ENCODE measurements around the gene NFE2.
"Not testable (repeated sequence)": the region's sequence is repeated elsewhere in the genome, so short reads cannot be mapped to it uniquely, and the experiment has no call there.

Gene NFE2

DNA sequence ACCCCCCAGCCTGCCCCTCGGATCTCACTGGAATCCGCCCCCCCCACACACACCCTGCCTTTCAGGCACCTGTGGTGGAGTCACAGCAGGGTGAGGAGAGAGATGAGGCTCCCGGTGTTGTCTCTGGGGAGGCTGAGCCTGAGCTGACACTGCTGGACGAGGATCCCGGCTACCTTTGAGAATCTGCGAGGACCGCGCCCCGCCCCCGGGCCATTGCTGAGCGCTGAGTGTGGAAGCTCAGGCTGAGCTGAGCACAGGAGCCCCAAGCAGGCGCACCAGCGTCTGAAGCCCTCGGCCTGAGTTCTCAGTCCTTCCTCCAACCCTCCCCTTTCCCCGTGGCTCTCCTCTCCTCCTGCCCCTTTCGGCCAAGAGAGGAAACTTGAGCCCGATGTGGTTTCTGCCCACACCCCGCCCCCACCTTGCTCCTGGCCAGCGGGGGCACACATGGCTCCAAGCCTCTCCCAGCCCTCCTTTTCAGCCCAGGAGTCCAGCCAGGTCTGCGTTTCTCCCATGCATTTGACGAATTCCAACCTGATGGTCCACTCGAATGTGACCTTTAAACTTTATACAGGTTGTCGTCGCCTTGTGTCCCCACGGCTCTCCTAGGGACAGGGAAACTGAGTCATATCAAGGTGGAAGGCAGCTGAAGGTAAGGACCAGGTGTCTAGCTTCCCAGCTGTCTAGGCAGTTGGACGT, at the start of gene NFE2:
TSS of gene NFE2 (minus strand) at position 284 of the 696 bp plus-strand sequence. CDS start 5,767 bp downstream, outside the sequence.
- DNase-seq = no peak

DNA sequence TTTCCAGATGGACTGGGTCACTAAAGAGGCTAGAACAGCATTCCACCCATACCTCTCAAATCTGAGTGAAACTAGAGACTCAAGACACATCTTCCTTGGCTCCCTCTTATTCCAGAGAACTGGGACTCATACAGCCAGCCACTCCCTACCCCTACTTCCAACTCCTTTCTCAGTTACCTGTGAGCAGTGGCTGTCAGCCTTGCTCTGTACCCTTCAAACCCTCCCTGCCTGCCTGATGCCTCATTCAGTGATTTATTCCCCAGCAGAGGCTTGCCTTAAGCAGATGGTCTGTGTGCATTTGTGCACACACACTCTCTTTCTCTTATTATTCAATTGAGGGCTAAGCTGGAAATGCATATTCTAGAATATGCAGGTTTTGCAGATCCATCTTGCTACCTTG, 48.9 kb upstream of the NFE2 start:
- DNase-seq = no peak

DNA sequence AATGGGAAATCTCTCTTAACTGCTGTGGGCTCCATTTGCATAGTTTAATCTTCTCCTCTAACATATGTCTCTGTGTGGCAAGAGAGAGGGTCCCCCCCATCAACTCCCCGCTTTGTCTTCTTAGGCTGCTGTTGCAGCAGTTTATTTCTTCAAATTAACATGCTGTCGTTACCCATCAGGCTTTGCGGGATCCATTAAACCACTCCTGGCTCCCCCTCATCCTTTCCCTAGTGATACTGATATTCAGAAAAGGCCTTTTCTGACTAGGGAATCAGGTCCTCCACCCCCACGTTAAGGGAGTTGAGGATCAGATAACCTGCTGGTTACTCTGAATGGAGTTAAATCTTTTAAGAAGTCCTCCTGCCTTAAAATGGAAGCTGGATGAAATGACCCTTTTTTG, 48.2 kb upstream of the NFE2 start:
- DNase-seq = no peak

DNA sequence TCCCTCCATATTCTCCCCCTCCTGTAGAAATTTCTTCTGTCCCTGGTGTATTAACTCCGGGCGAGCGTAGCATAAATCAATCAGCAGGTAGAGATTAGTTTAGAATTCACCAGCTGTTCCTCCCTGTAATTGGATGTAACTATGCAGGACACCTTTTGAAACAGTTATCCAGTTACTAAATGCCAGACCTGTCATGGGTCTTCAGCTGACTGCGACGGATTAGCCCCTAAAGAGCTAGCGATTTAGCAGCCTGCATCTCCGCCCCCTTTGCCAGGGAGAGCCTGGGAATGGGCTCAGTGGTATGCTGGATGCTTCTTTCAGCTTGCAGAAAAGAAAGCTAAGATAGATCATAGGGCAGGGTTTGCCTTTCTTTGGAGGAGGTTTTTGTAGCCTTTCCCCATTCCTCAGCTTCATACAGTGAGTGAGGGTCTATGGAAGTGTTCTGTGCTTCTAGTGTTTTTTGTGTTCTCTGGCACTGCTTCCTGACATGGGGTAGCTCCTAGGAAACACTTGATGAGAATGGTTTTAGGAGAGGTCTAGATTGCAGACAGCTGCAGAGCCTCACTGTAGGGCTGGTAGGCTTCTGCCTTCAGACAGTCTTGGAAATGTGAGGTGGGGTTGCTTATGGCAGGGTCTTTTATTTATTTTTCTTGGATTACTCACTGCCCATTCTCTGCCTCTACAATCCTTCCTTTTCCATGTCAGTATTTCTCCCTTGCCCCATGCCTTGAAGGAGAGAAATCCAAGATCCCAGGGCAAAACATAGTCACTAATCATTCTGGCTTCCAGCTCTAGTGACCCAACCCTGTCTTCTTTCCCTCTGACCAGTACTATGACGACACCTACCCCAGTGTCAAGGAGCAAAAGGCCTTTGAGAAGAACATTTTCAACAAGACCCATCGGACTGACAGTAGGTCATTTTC, 40.8 kb upstream of the NFE2 start:
- no peak for DNase-seq

DNA sequence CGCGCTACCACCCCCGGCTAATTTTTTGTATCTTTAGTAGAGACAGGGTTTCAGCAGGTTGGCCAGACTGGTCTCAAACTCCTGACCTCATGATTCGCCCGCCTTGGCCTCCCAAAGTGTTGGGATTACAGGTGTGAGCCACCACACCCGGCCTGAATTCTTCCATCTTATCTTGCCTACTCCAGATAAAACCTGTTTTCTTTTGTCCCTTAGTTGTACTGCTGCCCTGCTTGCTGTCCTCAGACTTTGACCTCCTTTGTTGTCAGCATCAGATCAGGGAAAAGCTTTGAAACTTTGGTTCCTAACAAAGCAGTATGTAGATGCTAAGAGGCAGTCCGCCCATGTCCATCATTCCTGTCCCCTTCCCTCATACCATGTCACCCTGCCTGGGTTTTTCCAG, 40.0 kb upstream of the NFE2 start:
- DNase-seq = no peak

DNA sequence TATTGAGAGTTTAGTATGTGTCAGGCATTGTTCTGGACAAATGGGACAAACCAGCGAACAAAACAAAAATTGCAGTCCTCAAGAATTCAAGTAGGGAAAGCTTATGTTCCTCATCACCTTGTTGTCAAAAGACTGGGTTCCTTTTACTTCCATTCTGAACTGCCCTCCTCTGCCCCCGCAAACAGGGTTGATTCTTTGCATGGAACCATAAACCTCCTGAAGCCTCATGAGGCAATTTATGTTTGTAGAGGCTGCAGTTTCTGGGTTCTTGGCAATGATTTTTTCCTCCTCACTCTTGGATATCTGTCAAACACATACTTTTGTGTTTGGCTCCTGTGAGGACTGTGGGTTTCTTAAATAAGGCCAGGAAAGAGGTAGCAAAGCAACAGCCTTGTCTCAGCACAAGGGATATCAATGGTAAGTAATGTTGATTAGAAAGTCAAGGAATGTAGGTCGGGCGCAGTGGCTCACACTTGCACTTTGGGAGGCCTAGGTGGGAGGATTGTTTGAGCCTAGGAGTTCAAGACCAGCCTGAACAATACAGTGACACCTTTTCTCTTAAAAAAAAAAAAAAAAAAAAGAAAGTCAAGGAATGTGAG, 38.0 kb upstream of the NFE2 start:
- DNase-seq = no peak

DNA sequence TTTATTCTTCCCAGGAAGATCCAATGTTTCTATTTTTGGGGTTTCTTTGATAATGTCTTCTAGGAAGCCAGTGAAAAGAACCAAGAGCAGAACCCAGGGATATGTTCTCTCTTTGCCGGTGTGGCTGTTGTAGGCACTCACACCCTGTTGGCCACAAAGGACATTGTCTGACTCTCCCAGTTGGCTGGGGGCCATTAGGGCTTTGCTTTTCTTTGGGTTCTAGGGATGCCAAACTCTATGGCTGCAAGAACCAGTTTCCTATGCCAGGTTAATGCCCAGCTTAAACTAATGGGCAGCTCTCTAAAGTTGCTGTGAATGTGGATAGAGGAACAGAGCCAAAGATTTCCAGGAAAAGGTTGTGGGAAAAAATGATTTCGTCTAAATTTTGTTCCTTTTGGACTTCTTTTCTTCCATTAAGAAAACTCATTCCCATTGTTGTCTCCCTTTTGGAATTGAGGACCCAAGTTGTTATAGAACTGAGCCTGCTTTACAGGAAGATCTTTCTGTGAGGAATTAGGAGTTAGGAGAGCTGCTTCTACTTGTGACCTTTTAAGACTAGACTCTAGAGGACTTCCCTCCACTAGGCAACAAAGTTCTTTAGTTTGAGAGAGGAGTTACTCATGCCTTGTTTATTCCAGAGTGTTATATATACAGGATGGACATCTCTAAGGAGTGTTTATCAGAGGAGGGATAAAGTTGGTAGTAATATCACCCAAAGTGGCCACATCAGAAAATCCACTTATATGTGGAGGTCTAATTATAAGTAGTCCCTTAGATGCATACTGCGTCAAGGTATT, 37.2 kb upstream of the NFE2 start:
- DNase-seq = no peak

DNA sequence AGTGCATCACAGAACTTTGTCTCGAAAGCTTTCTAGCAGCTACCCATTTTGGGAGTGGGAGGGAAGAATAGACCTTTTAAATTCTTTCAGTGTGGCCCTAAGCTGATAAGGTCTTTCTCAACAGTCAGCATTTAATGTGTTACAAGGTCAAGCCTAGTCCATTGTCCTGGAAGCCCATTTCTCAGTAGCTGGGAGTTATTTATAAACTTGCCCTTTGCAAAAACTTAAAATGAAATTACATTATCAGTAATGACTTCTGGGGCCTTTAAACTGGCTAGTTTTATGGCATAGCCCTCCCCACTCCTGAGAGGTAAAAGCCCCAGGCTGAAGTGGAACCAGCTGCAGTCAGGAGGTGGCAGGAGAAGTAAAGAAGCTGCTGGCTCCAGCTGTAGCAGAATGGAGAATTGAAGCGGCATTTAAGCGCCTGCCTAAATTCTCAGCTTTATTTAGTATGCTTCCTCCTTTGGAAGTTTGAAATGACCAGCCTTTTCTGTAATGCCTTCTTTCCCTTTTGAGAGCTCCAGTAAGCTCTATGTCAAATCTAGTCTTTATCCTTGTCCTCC, 36.5 kb upstream of the NFE2 start:
- no peak for DNase-seq

DNA sequence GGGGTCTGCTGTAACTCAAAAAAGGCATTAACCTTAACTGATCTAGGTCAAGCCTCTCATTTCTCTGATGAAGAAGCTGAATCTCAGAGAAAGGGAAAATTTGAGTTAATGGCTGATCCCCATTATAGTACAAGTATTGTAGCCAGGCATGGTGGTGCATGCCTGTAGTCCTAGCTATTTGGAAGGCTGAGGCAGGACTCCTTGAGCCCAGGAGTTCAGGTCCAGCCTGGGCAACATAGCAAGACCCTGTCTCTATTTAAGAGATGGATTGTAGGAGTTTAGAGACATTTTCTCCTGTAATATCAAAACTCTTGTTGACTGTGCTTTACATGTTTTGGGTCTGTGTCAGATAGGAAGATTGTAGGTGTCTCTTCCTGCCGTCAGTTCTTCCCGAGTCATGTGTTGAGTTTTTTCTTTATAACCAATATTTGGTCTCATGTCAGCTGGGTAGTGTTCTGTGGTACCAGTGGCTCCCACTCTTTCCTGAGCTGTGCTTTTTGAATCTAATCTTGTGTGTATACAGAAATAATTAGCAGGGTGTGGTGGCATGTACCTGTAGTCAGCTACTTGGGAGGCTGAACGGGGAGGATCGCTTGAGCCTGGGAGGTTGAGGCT, 32.7 kb upstream of the NFE2 start:
- no peak for DNase-seq

DNA sequence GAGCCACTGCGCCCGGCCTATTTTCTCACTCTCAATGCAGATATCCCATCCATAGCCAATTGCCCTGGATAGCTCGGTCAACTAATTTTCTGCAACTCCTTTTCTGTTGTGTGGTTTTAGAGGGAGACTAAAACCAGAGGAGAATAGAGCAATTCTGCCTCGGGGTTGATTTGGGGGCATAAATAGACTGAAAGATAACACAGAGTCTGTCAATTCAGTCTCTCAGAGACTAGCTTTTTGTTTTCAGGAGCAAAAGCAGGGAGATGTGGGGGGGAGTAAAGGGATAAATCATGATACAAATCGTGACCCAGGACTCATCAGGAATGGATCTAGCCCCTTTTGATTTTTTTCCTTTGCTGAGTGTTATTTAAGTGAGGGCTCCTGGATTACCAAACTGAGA, 30.6 kb upstream of the NFE2 start:
- no peak for DNase-seq

DNA sequence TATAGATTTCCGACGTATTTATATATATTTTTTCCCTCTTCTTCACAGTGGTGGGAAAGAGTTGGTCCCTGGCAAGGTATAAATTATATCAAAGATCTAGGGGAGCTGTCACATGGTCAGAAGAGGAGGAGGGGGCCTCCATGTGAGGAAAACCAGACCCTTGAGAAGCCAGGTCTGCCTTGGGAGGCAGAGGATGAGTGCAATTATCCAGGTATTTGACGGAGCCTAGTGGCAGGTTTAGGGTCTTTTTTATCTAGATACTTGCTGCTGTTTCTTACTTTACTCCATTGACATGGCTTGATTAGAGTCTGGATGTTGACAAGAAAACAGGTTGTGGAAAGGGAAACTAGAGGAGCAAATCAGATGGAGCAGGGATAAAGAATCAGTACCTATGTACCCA, 29.6 kb upstream of the NFE2 start:
- no peak for DNase-seq

DNA sequence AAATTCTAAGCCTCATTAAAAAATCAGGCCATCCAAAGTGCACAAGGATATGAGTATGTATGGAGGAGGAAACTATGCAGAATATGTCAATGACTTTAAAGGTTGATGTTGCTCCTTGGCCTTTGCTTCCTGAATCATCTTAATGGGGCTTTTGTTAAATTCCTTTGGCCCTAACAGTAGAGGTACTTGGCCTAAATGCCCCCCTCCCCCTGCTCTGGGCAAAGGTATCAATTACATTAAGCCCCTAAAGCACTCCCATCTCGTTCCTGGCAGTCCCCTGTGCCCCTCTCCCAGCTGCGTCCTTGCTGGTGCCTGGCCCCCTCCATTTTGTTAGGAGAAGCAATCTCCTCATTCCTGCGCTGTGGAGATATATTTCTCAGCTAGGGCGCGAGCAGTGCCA, 28.9 kb upstream of the NFE2 start:
- no peak for DNase-seq

DNA sequence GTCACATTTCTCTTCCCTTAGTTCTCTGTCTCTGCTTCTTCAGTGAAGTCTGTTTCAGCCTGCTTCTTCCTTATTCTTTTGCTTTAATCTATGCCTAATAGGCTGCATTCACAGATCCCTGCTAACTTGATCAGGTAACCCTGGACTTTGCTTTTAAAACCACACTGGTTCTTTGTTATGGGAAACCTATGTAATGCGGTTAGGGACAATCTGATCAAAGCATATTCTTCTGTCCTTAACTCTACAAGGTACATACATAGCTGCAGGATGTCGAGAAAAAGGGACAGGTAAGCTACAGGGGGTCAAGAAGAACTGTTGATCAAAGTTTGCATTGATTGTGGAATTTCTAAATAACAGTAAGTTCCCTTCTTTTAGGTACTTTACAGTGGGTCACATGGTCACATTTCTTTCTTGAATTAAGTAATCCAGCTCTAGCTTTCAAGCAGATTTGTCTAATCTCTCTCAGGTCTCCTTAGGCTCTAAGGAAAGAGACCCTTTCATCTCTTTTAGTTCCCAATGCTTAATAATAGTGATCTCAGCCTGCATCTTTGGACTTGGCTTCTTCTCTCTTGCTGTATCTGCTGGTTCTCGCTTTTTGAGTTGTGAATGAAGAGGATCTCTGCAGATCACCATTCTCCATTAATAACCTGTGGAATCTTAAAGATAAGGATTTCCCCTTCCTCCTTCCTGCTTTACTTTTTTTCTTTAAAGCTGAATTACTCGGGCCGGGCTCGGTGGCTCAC, 28.0 kb upstream of the NFE2 start:
- DNase-seq = no peak

DNA sequence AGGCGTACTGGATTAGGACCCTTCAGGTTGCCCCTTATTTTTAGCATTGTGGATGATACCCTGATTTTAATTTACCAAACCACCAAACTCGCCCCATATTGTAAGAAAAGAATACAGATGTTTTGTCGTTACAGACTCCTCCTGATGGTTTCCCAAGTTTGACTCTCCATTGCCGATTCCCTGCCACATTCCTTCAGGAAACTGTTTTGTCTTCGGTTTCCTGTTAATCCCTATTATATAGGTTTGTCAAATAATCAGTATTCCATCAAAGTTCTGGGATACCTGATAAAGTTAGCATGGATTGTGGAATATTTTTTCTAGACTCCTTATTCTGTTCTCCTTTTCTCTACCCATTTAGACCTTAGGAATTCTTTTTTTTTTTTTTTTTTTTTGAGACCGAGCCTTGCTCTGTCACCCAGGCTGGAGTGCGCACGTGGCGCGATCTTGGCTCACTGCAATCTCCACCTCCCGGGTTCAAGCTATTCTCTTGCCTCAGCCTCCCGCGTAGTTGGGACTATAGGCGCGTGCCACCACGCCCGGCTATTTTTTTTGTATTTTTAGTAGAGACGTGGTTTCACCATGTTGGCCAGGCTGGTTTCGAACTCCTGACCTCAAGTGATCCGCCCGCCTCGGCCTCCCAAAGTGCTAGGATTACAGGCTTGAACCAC, 24.8 kb upstream of the NFE2 start:
- DNase-seq = not testable (repeated sequence)

DNA sequence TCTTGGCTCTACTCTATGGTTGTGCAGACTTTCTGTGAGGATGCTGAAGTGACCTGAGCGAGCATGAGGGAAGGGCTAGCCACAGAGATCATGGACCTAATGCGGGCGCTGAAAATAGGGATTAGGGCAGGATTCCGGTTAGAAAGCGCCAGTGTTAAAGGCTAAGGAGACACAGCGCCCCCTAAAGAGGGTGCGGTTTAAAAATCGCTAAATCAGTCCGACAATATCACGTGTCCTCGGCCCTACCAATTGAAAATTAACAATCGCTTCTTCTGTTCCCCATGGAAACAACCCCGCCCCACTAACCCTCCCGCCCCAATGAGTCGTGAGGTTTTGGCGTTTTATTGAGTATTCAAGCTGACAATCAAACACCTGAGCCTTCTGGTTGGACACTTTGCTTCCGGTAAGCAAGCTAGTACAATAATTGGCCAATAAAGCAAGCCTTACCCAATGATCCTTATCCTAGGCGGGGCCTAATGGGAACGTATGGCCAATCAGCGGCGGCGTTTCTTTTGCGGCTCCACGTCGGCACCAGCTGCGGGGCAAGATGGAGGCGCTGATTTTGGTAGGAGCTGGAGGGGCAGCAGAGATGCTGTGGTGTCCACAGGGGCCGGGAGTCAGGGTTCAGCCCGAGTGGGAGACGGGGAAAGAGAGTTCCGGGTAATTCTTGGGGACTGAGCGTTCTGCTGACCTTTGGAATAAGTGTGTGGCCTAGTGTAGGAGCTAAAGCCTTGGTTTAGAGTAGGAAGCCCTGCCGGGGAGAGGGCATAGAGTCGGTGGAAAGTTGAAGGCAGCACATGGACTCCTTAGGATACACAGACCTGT, 24.0 kb upstream of the NFE2 start, which contains the start of gene COPZ1:
TSS of gene COPZ1 (plus strand) at position 515 of the 825 bp plus-strand sequence. CDS start at position 548, 33 bp downstream.
- DNase-seq = peak; percentile 99

DNA sequence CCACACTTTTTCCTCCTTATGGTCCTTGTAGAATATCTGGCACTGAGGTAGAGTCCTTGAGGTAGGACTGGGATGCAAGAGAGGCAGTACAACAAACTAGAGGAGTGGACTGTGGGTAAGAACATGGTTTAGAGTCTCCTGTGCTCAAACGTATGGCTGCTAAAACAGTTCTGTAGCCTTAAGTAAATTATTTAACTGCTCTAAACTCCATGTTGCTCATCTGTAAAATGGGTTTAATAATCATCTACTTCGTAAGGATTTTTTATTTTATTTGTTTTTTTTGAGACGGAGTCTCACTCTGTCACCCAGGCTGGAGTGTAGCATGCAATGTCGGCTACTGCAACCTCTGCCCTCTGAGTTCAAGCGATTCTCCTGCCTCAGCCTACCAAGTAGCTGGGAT, 20.5 kb upstream of the NFE2 start:
- no peak for DNase-seq

DNA sequence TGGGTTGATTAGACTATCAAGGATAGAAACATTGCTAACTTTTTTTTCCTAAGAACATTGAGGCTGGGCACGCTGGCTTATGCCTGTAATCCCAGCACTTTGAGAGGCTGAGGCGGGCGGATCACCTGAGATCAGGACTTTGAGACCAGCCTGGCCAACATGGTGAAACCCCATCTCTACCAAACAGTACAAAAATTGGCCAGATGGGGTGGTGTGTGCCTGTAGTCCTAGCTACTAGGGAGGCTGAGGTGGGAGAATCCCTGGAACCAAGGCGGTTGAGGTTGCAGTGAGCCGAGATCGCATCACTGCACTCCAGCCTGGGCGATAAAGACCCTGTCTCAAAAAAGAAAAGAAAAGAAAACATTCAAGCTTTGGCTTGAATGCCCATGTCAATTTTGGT, 11.5 kb upstream of the NFE2 start:
- DNase-seq = not testable (repeated sequence)

DNA sequence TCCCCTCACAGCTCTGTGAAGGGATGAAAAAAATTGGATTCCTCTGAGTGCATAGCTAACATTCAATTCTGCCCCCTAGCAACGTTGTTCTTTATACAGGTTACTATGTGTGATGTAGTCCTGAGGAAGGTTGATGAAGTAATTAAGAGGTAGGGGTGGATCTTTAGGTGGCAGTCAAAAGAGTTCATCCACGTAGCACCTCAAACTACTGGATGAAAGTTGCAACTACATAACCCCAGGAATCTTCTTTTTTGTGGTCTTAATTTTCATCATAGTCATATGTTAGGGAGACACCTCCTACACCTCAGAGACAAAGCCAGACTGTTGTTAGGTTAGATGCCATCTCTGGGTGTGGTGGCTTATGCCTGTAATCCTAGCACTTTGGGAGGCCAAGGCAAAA, 10.2 kb upstream of the NFE2 start:
- DNase-seq = no peak

DNA sequence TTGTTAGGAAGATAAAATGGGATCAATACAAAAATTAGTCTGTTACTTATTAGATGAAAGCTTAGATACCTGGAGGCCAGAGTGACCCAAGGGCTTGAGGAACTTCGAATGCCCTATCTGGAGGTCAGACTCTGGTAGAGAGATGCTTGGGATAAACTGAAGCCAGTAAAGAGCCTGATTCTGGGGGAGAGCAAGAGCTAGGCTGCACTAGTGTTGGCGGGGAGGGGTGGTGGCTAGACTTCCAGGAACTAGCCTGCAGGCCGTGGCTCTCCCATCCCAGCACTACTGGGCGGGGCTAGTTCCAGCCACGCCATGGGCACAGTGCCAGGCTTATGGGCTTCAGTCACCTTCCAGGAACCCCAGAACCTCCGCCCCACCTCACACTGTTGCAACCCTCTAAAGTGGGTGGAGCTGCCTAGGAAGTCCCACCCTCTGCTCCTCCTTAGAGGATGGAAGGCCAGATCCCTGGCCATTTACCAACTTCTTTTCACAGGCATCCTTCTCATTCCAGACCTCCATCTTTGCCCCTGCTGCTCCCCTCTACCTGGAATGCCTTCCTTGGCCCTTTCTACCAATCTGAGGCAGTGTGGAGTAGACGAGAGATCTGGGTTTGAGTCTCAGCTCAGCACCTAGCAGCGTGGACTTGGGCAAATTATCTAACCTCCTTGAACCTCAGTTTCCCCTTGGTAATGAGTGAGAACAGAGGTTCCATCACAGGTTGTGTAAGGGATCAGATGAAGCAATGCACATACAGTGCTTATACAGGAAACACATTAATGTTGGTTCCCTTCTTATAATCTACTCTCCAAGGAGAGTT, 6.3 kb upstream of the NFE2 start:
- peak; percentile 55 for DNase-seq
